Thoracic aorta endothelial cell (primary cell): Measurements from ENCODE around the gene VPS4B. TPM values are rescaled to one million over a fixed set of nuclear protein-coding genes. Genes with fewer than 3 reads are reported as not detected.

Source experiments
- total RNA-seq: library from RNA; depleted of rRNA; stranded (reverse); fragments of >200 nt; gene quantifications from 2 replicates; pipeline ENCODE4 v1.2.3, GENCODE V29; 2012

VPS4B gene
- 44.9 and 47.9 TPM in 2 replicates for total RNA-seq

GRCh38 chr18:63422087-63422863, at the start of gene VPS4B:
Gene VPS4B, minus strand, starts transcription at chr18:63422476. Its CDS starts 217 bp downstream, at chr18:63422259.

GRCh38 chr18:63367053-63367953, 55.0 kb downstream of the VPS4B start, which contains the start of gene KDSR:
Gene KDSR, minus strand, starts transcription at chr18:63367206. Its CDS starts 88 bp downstream, at chr18:63367118.

Other genes starting within 250 kb of the VPS4B start
- 2.5 and 2.6 TPM in 2 replicates for gene BCL2, start 102.7 kb downstream of the VPS4B start, total RNA-seq
- 33.2 and 41.4 TPM in 2 replicates for gene KDSR, start 55.3 kb downstream of the VPS4B start, total RNA-seq
- gene SERPINB5, start 54.5 kb upstream of the VPS4B start, total RNA-seq, result not detected in 2 replicates
- gene SERPINB12, start 119.9 kb upstream of the VPS4B start, total RNA-seq, result not detected in 2 replicates
- 0.13 TPM in 1 of 2 replicates, not detected in the other for gene SERPINB13, start 164.9 kb upstream of the VPS4B start, total RNA-seq
- not detected in 2 replicates for gene SERPINB4, start 221.8 kb upstream of the VPS4B start, total RNA-seq
- not detected in 2 replicates for gene SERPINB3, start 239.4 kb upstream of the VPS4B start, total RNA-seq